GM23248 (cell line): ENCODE results near the gene CMIP.

Experiments
- EZH2 ChIP-seq: fragments of 200-600 bp; sonication (generic); IDR thresholded peaks from 2 replicates; pipeline ENCODE4 v1.6.1; 2018; ENCODE audit warnings: antibody characterized with exemption, mild to moderate bottlenecking; ENCODE audit not compliant: insufficient read depth, poor library complexity, severe bottlenecking
- EZH2phosphoT487 ChIP-seq: fragments of 200-600 bp; sonication (generic); IDR thresholded peaks from 2 replicates; pipeline ENCODE4 v1.6.1; 2018; ENCODE audit warnings: antibody characterized with exemption, moderate library complexity, mild to moderate bottlenecking, low read depth; ENCODE audit not compliant: insufficient read depth

GRCh38 chr16:81641395-81642106 lies 196.9 kb downstream of the CMIP start:
- no peak for TF ChIP-seq EZH2
- TF ChIP-seq EZH2phosphoT487, result no peak
